Neural progenitor cell (in vitro differentiated cells): Measurements from ENCODE around the gene HTR7.

Experiments used
- CTCF ChIP-seq: fragments of 200-600 bp; sonication (generic); IDR thresholded peaks from 2 replicates; pipeline ENCODE4 v1.5.1; 2017; ENCODE audit warnings: antibody characterized with exemption, mild to moderate bottlenecking
- EZH2 ChIP-seq: fragments of 200-600 bp; sonication (generic); IDR thresholded peaks from 2 replicates; pipeline ENCODE4 v1.6.1; 2017; ENCODE audit warnings: antibody characterized with exemption, mild to moderate bottlenecking, moderate library complexity
- EZH2phosphoT487 ChIP-seq: fragments of 200-600 bp; sonication (generic); IDR thresholded peaks from 2 replicates; pipeline ENCODE4 v1.6.1; 2017; ENCODE audit warnings: antibody characterized with exemption

DNA sequence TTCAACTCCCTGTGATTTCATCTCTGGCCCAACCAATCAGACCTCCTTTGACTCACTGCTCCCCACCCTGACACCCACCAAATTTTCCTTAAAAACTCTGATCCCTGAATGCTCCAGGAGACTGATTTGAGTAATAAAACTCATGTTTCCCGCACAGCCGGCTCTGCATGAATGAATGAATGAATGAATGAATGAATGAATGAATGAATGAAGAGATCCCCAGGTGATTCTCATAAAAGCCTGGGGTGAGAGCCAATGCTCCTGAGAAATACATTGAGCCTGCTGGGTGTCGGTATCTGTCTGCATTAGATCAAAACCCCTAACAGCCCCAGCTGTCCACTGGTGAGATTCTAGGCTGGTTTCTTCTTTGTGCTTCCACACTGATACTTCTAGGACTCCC, 58.7 kb downstream of the HTR7 start:
- TF ChIP-seq CTCF (no peak), EZH2 (no peak), EZH2phosphoT487 (no peak)
